NT2/D1 (cell line): ENCODE data around the gene DGCR8.

ENCODE experiments used
- SUZ12 ChIP-seq: IDR thresholded peaks from 2 replicates; pipeline ENCODE4 v1.6.1; 2011; ENCODE audit not compliant: insufficient read length, insufficient read depth; ENCODE audit errors: extremely low read depth
- ZNF274 ChIP-seq: IDR thresholded peaks from 2 replicates; pipeline ENCODE4 v1.6.1; 2011; ENCODE audit warnings: mild to moderate bottlenecking, low read depth, low read length

DNA sequence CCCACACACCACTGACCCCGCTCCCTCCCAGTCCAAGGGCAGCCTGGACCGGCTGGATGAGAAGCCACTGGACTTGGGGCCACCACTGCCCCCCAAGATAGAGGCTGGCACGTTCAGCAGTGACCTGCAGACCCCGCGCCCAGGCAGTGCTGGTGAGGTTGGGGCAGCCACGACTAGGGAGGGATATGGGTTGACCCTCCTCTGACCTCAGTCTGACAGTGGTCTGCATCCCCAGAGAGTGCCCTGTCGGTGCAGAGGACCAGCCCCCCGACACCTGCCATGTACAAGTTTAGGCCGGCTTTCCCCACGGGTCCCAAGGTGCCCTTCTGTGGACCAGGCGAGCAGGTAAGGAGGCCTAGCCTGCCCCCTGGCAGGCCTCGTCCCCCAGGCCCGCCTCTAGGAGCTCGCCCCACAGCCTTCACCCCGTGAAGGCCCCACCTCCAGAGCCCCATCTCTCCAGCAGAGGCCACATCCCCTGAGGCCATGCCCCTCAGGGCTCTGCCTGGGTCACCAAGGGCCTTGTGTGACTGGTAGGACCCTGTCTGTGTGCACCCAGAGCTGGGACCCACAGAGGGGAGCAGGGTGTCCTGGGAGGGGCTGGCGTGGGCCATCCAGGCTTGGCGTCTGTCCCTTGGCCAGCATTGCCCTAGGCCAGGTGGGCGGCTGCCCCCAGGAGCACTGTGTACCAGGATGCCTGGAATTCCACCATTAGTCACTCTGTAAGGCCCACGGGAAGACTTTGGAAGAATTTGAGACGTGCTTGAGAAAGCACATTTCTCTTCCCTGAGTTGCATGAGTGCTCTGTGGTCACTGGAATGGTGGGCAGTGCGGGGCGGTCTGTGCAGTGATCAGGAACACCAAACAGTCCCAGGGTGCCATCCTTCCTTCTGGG is 61.4 kb downstream of the DGCR8 start:
- TF ChIP-seq SUZ12 (no peak), ZNF274 (no peak)
